Measurements from ENCODE around the gene FASTKD3. TPM values are rescaled to one million over a fixed set of nuclear protein-coding genes. Genes with fewer than 3 reads are reported as not detected.

Gene FASTKD3
- total and polyA plus RNA-seq, 2 of the 4 experiments (the other 2 are of a cell fraction) = 8.4 to 12.7 TPM

DNA sequence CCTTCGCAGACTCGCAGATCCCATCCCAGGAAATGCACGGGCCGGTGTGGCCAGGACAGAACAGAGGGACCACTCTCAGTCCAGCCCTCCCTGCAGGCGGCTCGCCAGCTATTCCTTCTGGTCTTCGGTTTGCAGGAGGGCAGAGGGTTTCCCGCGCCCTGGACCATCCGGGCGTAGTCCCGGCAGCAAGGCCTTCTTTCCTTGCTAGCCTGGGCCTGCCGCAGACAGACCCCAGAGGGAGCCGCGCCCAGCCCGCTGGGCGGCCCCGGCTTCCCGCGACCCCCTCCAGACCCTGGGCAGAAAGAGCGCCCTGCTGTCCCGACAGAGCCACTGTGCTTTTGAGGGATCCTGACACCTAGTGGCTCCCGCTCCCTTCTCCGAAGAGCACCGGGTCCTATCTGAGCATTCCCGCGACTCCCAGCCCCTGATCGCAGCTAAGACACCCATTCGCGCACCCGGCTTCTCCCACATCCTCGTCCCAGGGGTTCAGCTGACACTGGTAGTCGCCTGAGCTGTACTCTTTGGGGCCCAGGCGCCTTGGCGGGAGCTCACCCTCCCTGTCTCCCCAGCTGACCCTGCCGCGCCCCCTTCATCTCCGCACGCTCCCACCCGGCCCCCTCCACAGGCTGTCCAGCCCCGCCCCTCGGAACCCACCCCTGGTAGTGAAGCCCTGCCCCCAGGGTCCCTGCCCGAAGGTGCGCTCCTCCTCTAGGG is 19.0 kb downstream of the FASTKD3 start:
- H3K4me2 ChIP-seq (ENCODE audit: low read depth, low read length) = peak overlapping the region; percentile 1; the same call in 1 of the 2 replicates
- no peak overlapping the region for H4K5ac ChIP-seq (ENCODE audit: low read depth, low read length)
- no TSS peak for BruUV-seq (replicated peaks)
- in situ Hi-C loops (cut with MboI; ENCODE audit: low sequenced_read_pairs) = no loop called here
- 5% methylated on average over 17 of the region's 44 CpGs; no CpG with 5 or more reads in 1 of the 2 experiments for WGBS, 2 experiments (ENCODE audit: extremely low coverage in 2 of 2, insufficient read length in 1 of 2)
- ChIA-PET POLR2A (ENCODE audit: unreplicated experiment) (interaction anchor here (0.6 kb wide), 1 partner anchor 103 kb away, joined by 3 read pairs; no protein-coding TSS in a partner anchor), CTCF (no interaction called here)
- no peak overlapping the region for H4K8ac ChIP-seq (ENCODE audit: low read depth in 2 of 2, low read length in 2 of 2)
- H3K4me3 ChIP-seq (ENCODE audit: insufficient read depth, low read depth, low read length) = peak overlapping the region; percentile 2; the same call in 1 of the 2 replicates
- TF ChIP-seq RAD21 (IDR thresholded peaks at IDR 0.05; ENCODE audit: low read length) (no peak), CHD1 (IDR thresholded peaks at IDR 0.05; ENCODE audit: low read depth, low read length) (no peak), NFE2L2 (IDR thresholded peaks at IDR 0.05; ENCODE audit: low read depth, low read length) (no peak), CEBPB (IDR thresholded peaks at IDR 0.05; ENCODE audit: low read depth, low read length) (no peak), MXI1 (IDR thresholded peaks at IDR 0.05; ENCODE audit: borderline replicate concordance, low read depth, low read length) (no peak)
- TF ChIP-seq, protein P1, sequence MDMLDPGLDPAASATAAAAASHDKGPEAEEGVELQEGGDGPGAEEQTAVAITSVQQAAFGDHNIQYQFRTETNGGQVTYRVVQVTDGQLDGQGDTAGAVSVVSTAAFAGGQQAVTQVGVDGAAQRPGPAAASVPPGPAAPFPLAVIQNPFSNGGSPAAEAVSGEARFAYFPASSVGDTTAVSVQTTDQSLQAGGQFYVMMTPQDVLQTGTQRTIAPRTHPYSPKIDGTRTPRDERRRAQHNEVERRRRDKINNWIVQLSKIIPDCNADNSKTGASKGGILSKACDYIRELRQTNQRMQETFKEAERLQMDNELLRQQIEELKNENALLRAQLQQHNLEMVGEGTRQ (IDR thresholded peaks at IDR 0.05; ENCODE audit: low read depth, low read length) = no peak
- TF ChIP-seq, protein P2, sequence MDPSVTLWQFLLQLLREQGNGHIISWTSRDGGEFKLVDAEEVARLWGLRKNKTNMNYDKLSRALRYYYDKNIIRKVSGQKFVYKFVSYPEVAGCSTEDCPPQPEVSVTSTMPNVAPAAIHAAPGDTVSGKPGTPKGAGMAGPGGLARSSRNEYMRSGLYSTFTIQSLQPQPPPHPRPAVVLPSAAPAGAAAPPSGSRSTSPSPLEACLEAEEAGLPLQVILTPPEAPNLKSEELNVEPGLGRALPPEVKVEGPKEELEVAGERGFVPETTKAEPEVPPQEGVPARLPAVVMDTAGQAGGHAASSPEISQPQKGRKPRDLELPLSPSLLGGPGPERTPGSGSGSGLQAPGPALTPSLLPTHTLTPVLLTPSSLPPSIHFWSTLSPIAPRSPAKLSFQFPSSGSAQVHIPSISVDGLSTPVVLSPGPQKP (IDR thresholded peaks at IDR 0.05; ENCODE audit: borderline replicate concordance, low read depth, low read length) = no peak
- no peak overlapping the region for H2BK120ac ChIP-seq (ENCODE audit: low read depth, low read length)
- H4K91ac ChIP-seq (ENCODE audit: insufficient read depth, low read depth, low read length) = no peak overlapping the region
- no peak overlapping the region for H2BK5ac ChIP-seq (ENCODE audit: low read depth, low read length, poor library complexity, severe bottlenecking)
- H2BK20ac ChIP-seq (ENCODE audit: low read depth, low read length) = no peak overlapping the region
- H3K18ac ChIP-seq (ENCODE audit: low read depth, low read length) = no peak overlapping the region
- H2AK9ac ChIP-seq (replicated peaks; ENCODE audit: low read depth, low read length, poor library complexity) = no peak overlapping the region
- ATAC-seq (ENCODE audit: low read depth) (peak; percentile 18; the same call in 1 of the 2 replicates), DNase-seq (no peak)
- peaks cover 31% of the 10 kb centered on the region for H3K27me3 ChIP-seq (ENCODE audit: control insufficient read depth, insufficient read depth, low read length)
- H3K79me1 ChIP-seq (ENCODE audit: low read depth in 1 of 2, low read length in 2 of 2) = no peaks in the 10 kb centered on the region
- H3K4ac ChIP-seq (ENCODE audit: low read depth, low read length) = no peak overlapping the region
- dilution Hi-C loops (cut with HindIII; ENCODE audit: low sequenced_read_pairs, unreplicated experiment) = no loop called here
- no peak overlapping the region for H2AK5ac ChIP-seq (ENCODE audit: low read depth, low read length)
- peak overlapping the region; percentile 80 for H2AFZ ChIP-seq (replicated peaks; ENCODE audit: low read length, poor library complexity)
- intact Hi-C loops (cut with micrococcal nuclease) = no loop called here
- no peak overlapping the region for H3K56ac ChIP-seq (ENCODE audit: extremely low read depth, insufficient read depth, low read length)
- no peak overlapping the region for H2BK15ac ChIP-seq (ENCODE audit: low read depth, low read length)
- H3K36me3 ChIP-seq (ENCODE audit: control insufficient read depth, insufficient read depth, low read length) = no peaks in the 10 kb centered on the region
- H3K9ac ChIP-seq (ENCODE audit: low read depth, low read length) = no peak overlapping the region
- H4K20me1 ChIP-seq (ENCODE audit: insufficient read depth, low read length) = no peaks in the 10 kb centered on the region
- H3K9me3 ChIP-seq (ENCODE audit: control insufficient read depth, insufficient read depth, low read length) = peaks cover 2% of the 10 kb centered on the region; the same call in 1 of the 2 replicates
- no peak overlapping the region for H3K14ac ChIP-seq (replicated peaks; ENCODE audit: low read depth, low read length)
- H3K23ac ChIP-seq (ENCODE audit: low read depth, low read length) = no peak overlapping the region
- H3K9me1 ChIP-seq (ENCODE audit: insufficient read depth, low read length) = no peaks in the 10 kb centered on the region
- H3K4me1 ChIP-seq (ENCODE audit: control insufficient read depth, insufficient read depth, low read length) = no peaks in the 10 kb centered on the region
- H3K27ac ChIP-seq (ENCODE audit: insufficient read depth, low read length) = no peak overlapping the region

Measured in IMR-90 (cell line).